IPS DF 6.9 (cell line): ENCODE data around the gene LAMB1.

ENCODE experiments used
- DNase-seq: peaks from one replicate; pipeline ENCODE4 v3.0.0-alpha.2; 2013; ENCODE audit warnings: low read depth, low spot score
- H3K27ac ChIP-seq: one replicate; pipeline ENCODE4 v1.5.1; 2013; ENCODE audit warnings: low read length, control low read depth
- H3K27me3 ChIP-seq: 2 replicates; pipeline ENCODE4 v1.6.1; 2013; ENCODE audit warnings: mild to moderate bottlenecking, low read length; ENCODE audit not compliant: control insufficient read depth, insufficient read depth
- H3K36me3 ChIP-seq: 2 replicates; pipeline ENCODE4 v1.6.1; 2013; ENCODE audit warnings: low read length; ENCODE audit not compliant: control insufficient read depth, insufficient read depth
- H3K4me1 ChIP-seq: 2 replicates; pipeline ENCODE4 v1.6.1; 2013; ENCODE audit warnings: low read length; ENCODE audit not compliant: control insufficient read depth, insufficient read depth
- H3K4me3 ChIP-seq: 2 replicates; pipeline ENCODE4 v1.5.1; 2013; ENCODE audit warnings: mild to moderate bottlenecking, low read length
- H3K9me3 ChIP-seq: 2 replicates; pipeline ENCODE4 v1.6.1; 2013; ENCODE audit warnings: low read length, inconsistent platforms; ENCODE audit not compliant: control insufficient read depth, insufficient read depth
- WGBS: extraction: QIAGEN DNeasy Blood & Tissue Kit; methylation state at CpG from one replicate; pipeline ENCODE4 v1.1.7; 2013; ENCODE audit warnings: mixed read lengths, missing lambda C conversion rate; ENCODE audit not compliant: insufficient read length, insufficient coverage; 5-methylcytosine and 5-hydroxymethylcytosine counted together

LAMB1 gene

DNA sequence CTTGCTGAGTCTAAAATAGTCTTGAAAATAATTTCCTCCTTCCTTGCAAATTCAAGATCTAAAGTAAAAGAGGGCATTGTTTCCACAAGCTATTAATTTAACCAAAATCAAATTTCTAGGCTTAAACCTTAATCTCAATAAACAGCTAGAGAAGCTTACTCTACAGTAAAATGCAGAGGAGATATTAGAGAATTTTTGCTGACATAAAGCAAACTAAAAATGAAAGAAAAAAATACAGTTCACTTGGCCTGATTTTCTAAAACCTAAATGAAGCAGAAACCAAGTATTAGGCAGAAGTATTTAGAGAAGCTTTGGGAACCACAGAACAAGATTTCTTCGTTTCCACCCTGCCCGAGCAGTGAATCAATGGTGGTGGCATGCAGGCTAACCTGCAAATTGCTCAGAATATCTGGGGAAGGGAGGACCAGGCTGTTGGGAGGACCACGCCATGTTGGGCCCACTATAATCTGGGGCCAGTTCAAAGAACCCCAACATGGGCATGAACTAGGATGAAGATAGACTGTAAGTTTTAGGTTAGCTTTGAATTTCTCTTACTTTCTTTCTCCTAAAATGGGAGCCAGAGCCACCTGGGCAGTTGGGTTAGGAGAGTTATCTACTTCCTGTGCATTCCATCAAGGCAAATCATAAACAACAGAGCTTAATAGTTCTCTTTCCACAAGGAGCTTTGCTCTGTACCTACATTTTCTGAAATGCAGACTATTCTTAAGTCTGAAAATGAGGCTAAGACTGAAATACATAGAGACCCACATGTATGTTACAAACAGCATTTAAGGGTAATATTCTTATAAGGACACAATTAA lies 4.1 kb downstream of the LAMB1 start:
- Histone ChIP-seq H3K27me3 (peaks cover 21% of the 10 kb centered on the region), H3K36me3 (no peaks in the 10 kb centered on the region), H3K4me1 (peaks cover 5% of the 10 kb centered on the region), H3K9me3 (no peaks in the 10 kb centered on the region), H3K4me3 (no peak overlapping the region), H3K27ac (no peak overlapping the region)
- no peak for DNase-seq
- WGBS = no CpG with 5 or more reads among the region's 3 CpGs

DNA sequence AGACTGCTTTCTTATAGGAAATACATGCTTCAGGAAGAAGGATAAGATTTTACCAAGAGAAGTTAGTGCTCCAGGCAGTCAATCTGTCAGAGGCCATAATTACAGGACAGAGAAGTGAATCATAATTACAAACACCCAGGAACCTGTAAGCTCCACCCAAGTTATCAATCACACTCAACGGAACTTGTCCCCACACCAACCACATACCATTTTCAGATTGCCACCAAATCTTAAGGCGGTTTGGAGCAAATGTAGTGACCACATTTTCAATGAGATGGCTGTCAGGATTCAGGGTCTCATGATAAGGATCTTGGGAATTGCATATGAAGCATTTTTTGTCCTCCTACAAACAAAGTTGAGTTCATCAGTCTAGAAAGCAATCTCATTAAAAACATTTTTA lies 4.8 kb downstream of the LAMB1 start:
- peaks cover 15% of the 10 kb centered on the region for H3K27me3 ChIP-seq
- peaks cover 5% of the 10 kb centered on the region for H3K4me1 ChIP-seq
- no peak overlapping the region for H3K27ac ChIP-seq
- DNase-seq = no peak
- H3K9me3 ChIP-seq = no peaks in the 10 kb centered on the region
- H3K36me3 ChIP-seq = no peaks in the 10 kb centered on the region
- WGBS = no CpG with 5 or more reads among the region's 2 CpGs
- no peak overlapping the region for H3K4me3 ChIP-seq

DNA sequence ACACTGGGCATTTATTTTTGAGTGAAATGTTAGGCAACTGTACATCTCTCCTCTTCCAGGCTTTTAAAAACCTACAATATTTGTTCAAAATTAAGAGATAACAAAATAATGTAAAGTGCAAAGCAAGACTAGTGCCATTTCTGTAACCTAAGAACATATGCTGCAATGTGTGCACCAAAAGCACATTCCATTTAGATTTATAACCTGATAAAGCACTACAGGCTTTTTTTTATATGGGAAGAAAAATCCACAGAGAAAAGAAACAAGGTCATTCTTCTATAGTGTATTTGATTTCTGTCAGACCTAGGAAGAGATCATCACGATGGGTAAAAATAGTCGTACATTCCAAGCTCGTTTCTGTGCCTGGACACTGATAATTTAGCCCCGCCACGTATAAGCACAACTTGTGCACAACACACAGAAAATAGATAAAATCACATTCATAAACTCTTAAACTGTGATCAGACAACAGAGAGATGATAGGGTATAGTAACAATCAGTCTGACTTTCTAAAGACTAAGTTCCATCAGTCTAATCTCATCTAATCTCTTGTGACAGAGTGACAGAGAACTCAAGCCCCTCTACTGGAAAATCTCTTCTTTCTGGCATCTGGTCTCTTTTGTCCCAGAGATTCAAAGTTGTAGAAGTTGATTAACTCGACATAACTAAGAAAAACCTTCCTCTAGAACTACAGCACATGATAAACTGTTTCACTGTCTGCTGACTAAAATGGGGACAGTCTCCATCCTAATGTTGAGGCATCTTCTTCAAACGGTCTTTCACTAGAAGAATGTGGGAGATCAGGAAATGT lies 6.7 kb downstream of the LAMB1 start:
- no CpG with 5 or more reads among the region's 7 CpGs for WGBS
- peaks cover 1% of the 10 kb centered on the region; the same call in 1 of the 2 replicates for H3K4me1 ChIP-seq

DNA sequence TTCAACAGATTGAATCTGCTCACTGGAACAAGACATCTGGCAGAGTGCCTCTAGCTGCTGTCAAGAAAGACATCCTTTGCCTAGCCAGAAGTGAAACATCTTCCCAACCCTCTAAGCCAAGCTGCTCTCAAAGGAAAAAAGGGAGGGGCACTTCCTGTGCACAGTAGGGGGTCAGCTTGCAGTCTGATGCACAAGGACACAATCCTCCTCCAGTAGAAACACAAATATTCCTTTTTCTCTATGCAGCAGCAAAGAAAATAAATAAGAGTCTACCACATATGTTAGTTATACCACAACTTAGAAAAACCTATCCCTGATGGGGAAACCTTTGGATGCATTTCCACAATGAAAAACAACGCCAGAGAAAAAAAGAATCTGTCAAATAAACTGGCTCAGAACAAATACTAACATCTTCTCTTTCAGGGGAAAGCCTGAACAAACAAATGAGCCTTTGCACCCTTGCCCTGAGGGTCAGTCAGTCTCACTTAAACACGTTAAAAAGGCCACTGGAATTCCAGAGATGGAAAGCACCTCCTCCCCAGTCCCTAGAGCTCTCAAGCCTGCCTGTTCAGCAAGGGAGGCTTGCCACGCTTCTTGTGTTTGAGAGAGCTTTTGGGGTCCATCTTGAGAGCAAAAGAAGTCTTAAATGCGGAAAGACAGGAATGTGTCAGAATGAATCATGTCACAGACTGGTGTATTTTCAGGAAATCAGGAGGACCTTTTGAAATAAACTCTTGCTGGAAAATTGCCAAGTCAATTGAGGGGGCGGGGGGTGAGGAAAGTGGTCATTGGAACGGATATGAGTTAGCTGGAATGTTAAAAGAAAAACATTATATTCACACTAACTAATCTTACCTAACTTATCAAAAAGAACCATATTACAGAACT lies 7.5 kb downstream of the LAMB1 start:
- Histone ChIP-seq H3K4me3 (no peak overlapping the region), H3K27me3 (no peaks in the 10 kb centered on the region; the same call in 1 of the 2 replicates), H3K27ac (no peak overlapping the region), H3K4me1 (no peaks in the 10 kb centered on the region), H3K9me3 (no peaks in the 10 kb centered on the region), H3K36me3 (no peaks in the 10 kb centered on the region; the same call in 1 of the 2 replicates)
- DNase-seq = peak; percentile 60
- no CpG with 5 or more reads among the region's 6 CpGs for WGBS

More for the DNA sequence above, 6.7 kb downstream of the LAMB1 start:
- Histone ChIP-seq H3K27ac (no peak overlapping the region), H3K27me3 (peaks cover 4% of the 10 kb centered on the region; the same call in 1 of the 2 replicates), H3K9me3 (no peaks in the 10 kb centered on the region), H3K36me3 (no peaks in the 10 kb centered on the region; the same call in 1 of the 2 replicates), H3K4me3 (no peak overlapping the region)
- DNase-seq = no peak

DNA sequence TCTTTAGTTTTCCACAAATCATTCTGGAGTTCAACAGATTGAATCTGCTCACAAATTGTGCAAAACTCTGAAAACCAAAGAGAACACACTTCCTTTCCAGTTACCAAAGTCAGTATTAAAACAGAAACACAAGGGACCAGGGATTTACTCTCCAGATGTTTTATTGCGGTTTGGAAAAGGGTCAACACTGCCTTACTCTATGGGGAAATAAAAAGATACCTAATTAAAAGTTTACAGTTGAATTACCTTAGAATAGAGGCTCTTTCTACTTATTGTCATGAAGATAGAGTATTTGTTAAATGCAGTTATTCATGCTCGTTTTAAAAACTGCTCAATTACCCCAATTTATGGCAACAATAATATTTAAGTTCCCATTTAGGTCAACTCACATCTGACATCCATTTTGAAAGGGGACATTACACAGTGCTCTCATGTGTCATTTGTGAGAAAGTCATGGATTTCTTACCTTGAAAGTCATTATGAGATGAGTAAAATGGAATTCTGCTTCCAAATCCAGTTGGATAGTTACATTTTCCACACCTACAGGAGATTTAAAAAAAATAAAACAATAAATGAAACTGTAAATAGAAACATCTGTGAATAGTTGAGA lies 8.4 kb downstream of the LAMB1 start:
- DNase-seq = no peak
- no peaks in the 10 kb centered on the region; the same call in 1 of the 2 replicates for H3K36me3 ChIP-seq
- WGBS = no CpG with 5 or more reads among the region's 2 CpGs
- no peak overlapping the region for H3K4me3 ChIP-seq
- no peaks in the 10 kb centered on the region for H3K9me3 ChIP-seq
- H3K4me1 ChIP-seq = no peaks in the 10 kb centered on the region
- H3K27ac ChIP-seq = no peak overlapping the region
- H3K27me3 ChIP-seq = no peaks in the 10 kb centered on the region

DNA sequence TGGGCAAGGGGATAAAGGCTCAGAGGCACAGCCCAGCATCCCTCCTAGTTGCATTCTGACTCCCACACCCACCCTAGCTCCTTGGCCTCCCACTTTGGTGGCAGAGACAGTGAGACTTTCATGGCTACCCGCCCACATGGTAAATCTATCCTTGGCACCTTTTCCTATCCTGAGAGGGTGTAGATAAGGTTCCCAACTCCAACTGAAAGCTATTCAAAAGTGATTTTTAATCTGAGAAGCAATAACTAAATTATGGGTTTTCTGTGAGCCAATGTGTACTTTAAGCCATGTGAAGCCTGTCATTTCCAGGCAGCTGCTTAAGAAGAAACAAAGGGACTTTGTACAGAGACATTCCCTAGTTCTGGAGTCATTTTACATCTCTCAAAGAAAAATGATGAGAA lies 9.1 kb downstream of the LAMB1 start:
- no CpG with 5 or more reads among the region's 1 CpG for WGBS
- no peak for DNase-seq

DNA sequence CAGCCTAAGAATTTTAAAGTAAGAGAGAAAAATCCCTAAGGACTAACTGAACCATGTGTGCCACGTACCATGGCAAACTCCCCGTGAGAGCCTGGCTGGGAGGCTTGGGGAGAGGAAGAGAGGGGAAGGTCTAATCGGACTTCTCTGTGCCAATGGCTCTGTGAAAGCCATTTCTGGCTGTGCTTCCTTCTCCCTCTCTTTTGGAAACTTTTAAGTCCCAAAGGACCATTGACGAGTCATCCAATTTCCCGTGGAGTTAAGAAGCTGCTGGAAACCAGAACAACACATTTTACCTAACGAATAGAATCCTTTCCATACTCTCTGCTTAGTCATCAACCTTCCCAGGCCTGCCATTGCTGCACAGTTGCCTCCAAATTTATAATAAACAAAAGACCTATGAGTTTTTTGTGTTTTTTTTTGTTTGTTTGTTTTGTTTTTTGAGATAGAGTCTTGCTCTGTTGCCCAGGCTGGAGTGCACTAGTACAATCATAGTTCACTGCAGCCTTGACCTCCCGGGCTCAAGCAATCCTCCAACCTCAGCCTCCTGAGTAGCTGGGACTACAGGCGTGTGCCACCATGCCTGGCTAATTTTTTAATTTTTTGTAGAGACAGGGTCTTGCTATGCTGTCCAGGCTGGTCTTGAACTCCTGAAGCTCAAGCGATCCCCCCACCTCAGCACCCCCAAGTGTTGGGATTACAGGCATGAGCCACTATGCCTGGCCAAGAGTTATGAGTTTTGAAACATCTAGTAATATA lies 13.2 kb downstream of the LAMB1 start:
- Histone ChIP-seq H3K9me3 (no peaks in the 10 kb centered on the region), H3K27me3 (no peaks in the 10 kb centered on the region), H3K4me3 (no peak overlapping the region), H3K4me1 (no peaks in the 10 kb centered on the region), H3K27ac (no peak overlapping the region), H3K36me3 (no peaks in the 10 kb centered on the region; the same call in 1 of the 2 replicates)
- no CpG with 5 or more reads among the region's 9 CpGs for WGBS
- DNase-seq = no peak

More for the DNA sequence above, 9.1 kb downstream of the LAMB1 start:
- H3K36me3 ChIP-seq = no peaks in the 10 kb centered on the region; the same call in 1 of the 2 replicates
- no peaks in the 10 kb centered on the region for H3K4me1 ChIP-seq
- H3K27me3 ChIP-seq = no peaks in the 10 kb centered on the region
- no peaks in the 10 kb centered on the region for H3K9me3 ChIP-seq
- no peak overlapping the region for H3K27ac ChIP-seq
- H3K4me3 ChIP-seq = no peak overlapping the region

DNA sequence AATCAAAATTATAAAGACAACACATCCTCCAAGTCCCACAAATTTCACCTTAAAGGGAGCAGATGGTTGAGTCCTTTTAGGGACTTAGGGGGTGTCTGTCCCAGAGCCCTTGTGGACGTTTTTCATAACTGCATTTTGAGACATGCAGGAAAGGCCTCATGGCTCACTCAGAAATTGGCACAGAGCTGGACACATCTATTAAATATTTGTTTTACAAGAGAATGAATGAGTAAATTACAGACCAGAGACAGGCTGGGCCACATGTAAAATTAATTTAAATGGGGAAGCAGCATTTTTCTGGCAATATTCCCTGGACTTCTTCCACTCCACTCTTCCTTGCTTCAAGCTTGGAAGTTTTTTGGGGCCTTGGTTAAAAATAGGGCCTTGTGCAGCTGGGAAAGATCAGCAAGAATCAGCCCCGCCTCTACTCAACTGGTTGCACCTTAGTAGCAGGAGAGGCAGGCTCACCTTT lies 20.0 kb downstream of the LAMB1 start:
- H3K36me3 ChIP-seq = no peaks in the 10 kb centered on the region
- no CpG with 5 or more reads among the region's 2 CpGs for WGBS
- H3K27me3 ChIP-seq = no peaks in the 10 kb centered on the region
- no peak for DNase-seq
- no peaks in the 10 kb centered on the region for H3K4me1 ChIP-seq
- no peaks in the 10 kb centered on the region for H3K9me3 ChIP-seq
- H3K4me3 ChIP-seq = no peak overlapping the region
- no peak overlapping the region for H3K27ac ChIP-seq

DNA sequence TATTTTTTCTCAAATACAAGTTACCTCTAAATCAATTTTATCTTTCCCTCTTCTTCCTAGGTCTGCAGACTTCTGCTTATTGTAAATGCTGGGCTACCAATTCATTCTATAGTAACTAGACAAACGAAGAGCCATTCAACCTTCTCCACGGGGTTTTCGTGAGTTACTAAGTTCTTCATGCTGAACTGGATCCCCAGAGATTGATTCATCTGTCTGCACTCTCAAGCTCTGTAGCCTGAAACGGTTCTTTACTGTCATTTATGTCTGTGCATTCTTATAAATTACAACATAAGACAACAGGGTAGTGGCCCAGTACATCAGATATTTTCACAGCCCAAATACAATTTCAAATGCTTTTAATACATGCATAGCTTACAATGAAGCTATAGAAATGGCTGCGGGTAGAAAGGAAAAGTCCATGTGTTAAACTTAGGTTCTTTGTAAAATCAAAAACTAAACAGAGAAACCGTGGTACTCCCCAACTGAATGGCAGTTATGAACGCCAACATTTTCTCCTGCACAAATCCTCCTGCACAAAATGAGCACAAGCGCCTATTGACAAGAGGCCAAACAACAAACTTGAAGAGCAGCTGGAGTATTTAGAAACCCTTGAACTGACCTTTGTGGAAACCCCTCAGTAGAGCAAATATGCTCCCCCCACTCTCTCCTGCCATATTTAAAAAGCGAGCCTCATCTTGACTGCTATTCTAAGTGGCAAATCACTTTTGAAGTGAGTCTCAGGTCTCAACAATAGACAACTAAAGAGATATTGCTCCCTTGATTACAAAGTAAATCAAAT lies 20.7 kb downstream of the LAMB1 start:
- no peaks in the 10 kb centered on the region for H3K27me3 ChIP-seq
- no peak overlapping the region for H3K27ac ChIP-seq
- H3K4me3 ChIP-seq = no peak overlapping the region
- H3K9me3 ChIP-seq = no peaks in the 10 kb centered on the region
- no peak for DNase-seq
- WGBS = no CpG with 5 or more reads among the region's 9 CpGs
- no peaks in the 10 kb centered on the region for H3K36me3 ChIP-seq
- H3K4me1 ChIP-seq = no peaks in the 10 kb centered on the region
